ENCODE data around the gene DHRS2.
"Not testable (repeated sequence)": the region's sequence is repeated elsewhere in the genome, so short reads cannot be mapped to it uniquely, and the experiment has no call there.

DHRS2 gene, protein sequence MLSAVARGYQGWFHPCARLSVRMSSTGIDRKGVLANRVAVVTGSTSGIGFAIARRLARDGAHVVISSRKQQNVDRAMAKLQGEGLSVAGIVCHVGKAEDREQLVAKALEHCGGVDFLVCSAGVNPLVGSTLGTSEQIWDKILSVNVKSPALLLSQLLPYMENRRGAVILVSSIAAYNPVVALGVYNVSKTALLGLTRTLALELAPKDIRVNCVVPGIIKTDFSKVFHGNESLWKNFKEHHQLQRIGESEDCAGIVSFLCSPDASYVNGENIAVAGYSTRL

DNA sequence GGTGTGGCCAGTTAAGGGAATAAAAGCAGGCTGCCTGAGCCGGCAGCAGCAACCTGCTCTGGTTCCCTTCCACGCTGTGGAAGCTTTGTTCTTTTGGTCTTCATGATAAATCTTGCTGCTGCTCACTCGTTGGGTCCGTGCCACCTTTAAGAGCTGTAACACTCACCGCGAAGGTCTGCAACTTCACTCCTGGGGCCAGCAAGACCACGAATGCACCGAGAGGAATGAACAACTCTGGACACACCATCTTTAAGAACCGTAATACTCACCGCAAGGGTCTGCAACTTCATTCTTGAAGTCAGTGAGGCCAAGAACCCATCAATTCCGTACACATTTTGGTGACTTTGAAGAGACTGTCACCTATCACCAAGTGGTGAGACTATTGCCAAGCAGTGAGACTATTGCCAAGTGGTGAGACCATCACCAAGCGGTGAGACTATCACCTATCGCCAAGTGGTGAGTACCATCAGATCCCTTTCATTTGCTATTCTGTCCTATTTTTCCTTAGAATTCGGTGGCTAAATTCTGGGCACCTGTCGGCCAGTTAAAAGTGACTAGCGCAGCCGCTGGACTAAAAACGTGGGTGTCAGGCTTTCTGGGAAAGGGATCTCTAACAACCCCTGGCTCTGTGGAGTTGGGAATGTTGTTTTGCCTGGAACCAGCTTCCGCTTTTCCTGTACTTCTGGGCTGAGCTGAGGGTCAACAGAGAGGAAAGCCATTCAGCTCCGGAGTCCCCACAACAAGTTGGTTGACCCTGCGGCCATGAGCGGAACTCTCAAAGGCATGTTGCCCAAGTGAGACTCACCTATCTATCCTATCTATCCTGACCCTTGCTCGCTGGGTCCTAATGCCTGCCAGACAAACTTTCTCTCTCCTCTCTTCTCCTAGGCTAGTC lies at the start of gene DHRS2:
TSS of gene DHRS2 (plus strand) at position 48 of the 895 bp plus-strand sequence. CDS start 2,501 bp downstream, outside the sequence.
- TF ChIP-seq, protein P1, sequence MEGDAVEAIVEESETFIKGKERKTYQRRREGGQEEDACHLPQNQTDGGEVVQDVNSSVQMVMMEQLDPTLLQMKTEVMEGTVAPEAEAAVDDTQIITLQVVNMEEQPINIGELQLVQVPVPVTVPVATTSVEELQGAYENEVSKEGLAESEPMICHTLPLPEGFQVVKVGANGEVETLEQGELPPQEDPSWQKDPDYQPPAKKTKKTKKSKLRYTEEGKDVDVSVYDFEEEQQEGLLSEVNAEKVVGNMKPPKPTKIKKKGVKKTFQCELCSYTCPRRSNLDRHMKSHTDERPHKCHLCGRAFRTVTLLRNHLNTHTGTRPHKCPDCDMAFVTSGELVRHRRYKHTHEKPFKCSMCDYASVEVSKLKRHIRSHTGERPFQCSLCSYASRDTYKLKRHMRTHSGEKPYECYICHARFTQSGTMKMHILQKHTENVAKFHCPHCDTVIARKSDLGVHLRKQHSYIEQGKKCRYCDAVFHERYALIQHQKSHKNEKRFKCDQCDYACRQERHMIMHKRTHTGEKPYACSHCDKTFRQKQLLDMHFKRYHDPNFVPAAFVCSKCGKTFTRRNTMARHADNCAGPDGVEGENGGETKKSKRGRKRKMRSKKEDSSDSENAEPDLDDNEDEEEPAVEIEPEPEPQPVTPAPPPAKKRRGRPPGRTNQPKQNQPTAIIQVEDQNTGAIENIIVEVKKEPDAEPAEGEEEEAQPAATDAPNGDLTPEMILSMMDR (IDR thresholded peaks at IDR 0.05; ENCODE audit: low read depth, low read length): no peak
- H3K4me3 ChIP-seq (ENCODE audit: low read depth, low read length): no peak within 1 kb of the TSS

DNA sequence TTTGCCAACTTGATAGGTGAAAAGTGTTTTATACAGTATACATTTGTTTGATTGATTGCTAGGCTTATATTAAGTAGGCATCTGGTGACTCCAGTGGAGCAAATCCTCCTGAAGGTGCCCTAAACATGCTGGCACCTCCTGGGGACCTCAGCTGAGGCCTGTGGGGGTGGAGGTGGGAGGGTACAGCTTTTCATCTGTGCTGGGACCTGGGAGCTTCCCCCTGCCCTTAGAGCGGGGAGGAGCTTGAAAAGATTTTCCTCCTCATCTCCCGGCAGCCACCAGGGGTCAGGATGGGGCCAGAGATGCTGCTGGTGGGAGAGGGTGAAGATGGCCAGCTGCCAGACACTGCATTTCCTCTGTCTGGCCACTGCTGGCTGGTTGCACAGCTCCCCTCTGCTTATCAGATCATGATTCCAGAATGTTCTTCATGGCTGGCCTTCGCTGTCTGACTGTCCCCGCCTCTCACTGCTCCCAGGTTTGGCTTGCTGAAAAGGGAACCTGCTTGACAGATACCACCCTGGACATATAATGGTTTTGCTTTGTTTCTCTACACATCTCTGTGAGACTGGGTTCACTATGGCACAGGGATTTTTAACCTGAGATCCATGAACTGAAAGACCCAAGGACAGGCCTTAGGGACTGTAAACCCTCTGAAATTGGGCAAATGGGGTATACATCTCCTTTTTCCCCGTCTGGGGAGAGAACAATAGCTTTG lies 47.1 kb upstream of the DHRS2 start:
- no peak overlapping the region for H3K4me3 ChIP-seq (ENCODE audit: low read depth, low read length)
- TF ChIP-seq, protein P1 (IDR thresholded peaks at IDR 0.05; ENCODE audit: low read depth, low read length): peak; percentile 73

DNA sequence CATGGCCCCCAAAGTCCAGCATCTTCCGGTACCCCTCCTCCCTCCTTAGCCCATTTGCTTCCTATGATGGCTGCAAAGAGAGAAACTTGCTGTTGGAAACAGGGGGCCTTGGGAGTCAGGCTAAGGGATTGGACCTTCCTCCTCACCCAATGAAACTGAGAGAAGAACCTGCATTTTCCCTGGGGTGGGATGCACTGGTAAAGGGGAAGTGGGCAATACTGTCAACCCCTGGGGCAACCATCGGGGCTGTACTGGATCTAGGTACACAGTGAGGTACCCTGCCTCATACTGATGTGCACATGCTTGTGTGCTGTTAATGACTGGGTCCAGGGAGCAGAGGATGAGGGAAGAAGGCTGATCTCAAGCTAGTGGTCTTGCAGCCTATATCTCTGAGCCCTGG lies 46.6 kb upstream of the DHRS2 start:
- TF ChIP-seq, protein P1 (IDR thresholded peaks at IDR 0.05; ENCODE audit: low read depth, low read length): no peak
- H3K4me3 ChIP-seq (ENCODE audit: low read depth, low read length): no peak overlapping the region

DNA sequence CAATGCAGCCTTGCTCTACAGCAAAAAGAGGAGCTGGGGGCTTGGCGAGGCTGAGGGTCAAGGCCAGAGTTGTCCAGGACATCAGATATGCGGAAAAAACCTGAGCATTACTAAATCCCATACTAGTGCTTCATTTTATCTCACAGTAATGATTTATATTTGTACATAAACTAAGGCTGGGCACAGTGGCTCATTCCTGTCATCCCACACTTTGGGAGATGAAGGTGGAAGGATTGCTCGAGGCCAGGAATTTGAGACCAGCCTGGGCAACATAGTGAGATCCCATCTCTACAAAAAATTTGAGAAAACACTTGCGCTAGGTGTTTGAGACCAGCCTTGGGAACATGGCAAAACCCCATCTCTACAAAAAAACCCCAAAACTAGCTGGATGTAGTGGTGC lies 46.0 kb upstream of the DHRS2 start:
- TF ChIP-seq, protein P1 (IDR thresholded peaks at IDR 0.05; ENCODE audit: low read depth, low read length): no peak
- H3K4me3 ChIP-seq (ENCODE audit: low read depth, low read length): no peak overlapping the region

DNA sequence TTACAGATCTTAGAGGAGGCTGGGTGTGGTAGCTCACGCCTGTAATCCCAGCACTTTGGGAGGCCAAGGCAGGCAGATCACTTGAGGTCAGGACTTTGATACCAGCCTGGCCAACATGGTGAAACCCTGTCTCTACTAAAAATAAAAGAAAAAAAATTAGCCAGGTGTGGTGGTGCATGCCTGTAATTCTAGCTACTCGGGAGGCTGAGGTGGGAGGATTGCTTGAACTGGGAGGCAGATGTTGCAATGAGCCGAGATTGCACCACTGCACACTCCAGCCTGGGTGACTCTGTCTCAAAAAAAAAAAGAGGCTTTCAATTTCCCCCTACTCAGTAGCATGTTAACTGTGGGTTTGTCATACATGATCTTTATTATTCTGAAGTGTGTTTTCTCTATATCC lies 42.0 kb upstream of the DHRS2 start:
- not testable (repeated sequence) for H3K4me3 ChIP-seq (ENCODE audit: low read depth, low read length)

DNA sequence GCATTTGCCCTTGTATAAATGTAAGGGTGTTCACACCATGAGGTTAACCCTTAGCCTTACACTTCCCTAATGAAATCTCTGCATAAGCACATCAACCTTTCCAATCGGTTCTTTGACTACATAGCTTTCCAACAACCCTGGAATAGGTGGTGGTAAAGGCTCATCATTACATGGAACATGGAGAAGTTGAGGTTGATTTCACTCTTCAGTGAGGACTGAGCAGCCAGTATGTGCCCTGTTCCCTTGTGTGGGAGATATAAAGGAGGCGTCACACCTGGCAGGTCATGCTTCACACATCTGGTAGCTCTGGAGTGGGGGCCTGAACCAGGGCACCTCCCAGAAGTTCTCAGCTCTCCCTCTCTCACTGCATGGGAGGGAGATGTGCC lies 35.8 kb upstream of the DHRS2 start:
- no peak overlapping the region for H3K4me3 ChIP-seq (ENCODE audit: low read depth, low read length)
- TF ChIP-seq, protein P1 (IDR thresholded peaks at IDR 0.05; ENCODE audit: low read depth, low read length): no peak

DNA sequence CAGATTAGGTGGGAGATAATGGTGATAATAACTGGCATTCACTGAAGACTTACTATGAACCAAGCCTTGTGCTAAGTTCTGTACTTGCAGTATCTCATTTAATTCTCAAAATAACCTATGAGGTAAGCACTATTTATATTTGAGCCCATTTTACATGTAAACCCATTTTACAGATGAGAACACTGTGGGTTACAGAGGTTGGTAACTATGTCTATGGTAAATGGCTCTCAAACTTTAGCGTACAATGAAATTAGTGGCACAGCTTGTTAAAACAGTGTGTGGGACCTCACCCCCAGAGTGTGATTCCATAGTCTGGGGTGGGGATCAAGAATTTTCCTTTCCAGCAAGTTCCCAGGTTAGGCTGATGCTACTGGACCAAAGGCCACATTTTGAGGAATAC lies 35.4 kb upstream of the DHRS2 start:
- H3K4me3 ChIP-seq (ENCODE audit: low read depth, low read length): no peak overlapping the region
- TF ChIP-seq, protein P1 (IDR thresholded peaks at IDR 0.05; ENCODE audit: low read depth, low read length): no peak

Data from WI38 (cell line).